B cell (primary cell): ENCODE measurements around the gene ATP11B. TPM values are rescaled to one million over a fixed set of nuclear protein-coding genes. Genes with fewer than 3 reads are reported as not detected.

ENCODE experiments used
- ATAC-seq: fragments of 200-7000 bp; cut with Tn5 transposase; one replicate; pipeline ENCODE4 v1.10.0; 2021; ENCODE audit warnings: low read depth, mild to moderate bottlenecking, moderate number of reproducible peaks, moderate library complexity
- CTCF ChIA-PET: fragments of 350-600 bp; sonication (Branson Sonifier 250); formaldehyde crosslinking; loops from one replicate; lab custom pipeline; 2021; ENCODE audit warnings: antibody characterized with exemption, inconsistent platforms; lab: Charles Lee
- POLR2A ChIA-PET: fragments of 350-600 bp; sonication (Branson Sonifier 250); formaldehyde crosslinking; loops from one replicate; lab custom pipeline; 2021; ENCODE audit warnings: antibody characterized with exemption; lab: Charles Lee
- DNase-seq: peaks from one replicate; pipeline ENCODE4 v3.0.0; 2013
- H2AFZ ChIP-seq: 2 replicates; pipeline ENCODE4 v1.6.1; 2012; ENCODE audit warnings: mild to moderate bottlenecking, low read depth, low read length; ENCODE audit not compliant: insufficient read depth, poor library complexity, severe bottlenecking
- H3K27ac ChIP-seq, 2 donors: 1 replicate in 1 of 2; 2 replicates in 1 of 2; pipeline ENCODE4 v1.5.1; 2012 to 2013; ENCODE audit warnings: low read length in 2 of 2, mild to moderate bottlenecking in 2 of 2, moderate library complexity in 1 of 2
- H3K27me3 ChIP-seq, 4 experiments: fragments of 200-600 bp in 1 of 4; sonication (generic) in 1 of 4; replicated peaks in 1 of 4; 1 replicate in 2 of 4; 2 replicates in 2 of 4; pipeline versions ENCODE4 v1.6.1 to v1.7.0; 2013 to 2016; ENCODE audit warnings: low read length in 3 of 4, mild to moderate bottlenecking in 2 of 4, mixed read lengths in 1 of 4, moderate library complexity in 1 of 4; ENCODE audit not compliant: insufficient read depth in 4 of 4, control insufficient read depth in 3 of 4; ENCODE audit errors: control extremely low read depth in 1 of 4
- H3K36me3 ChIP-seq, 2 experiments: replicated peaks in 1 of 2; 1 replicate in 1 of 2; 2 replicates in 1 of 2; pipeline versions ENCODE4 v1.6.1 to v1.7.1; 2013; ENCODE audit warnings: low read length in 1 of 2; ENCODE audit not compliant: insufficient read depth in 2 of 2, control insufficient read depth in 1 of 2; ENCODE audit errors: control extremely low read depth in 1 of 2, extremely low read depth in 1 of 2
- H3K4me1 ChIP-seq, 2 donors: fragments of 200-600 bp in 1 of 2; sonication (generic) in 1 of 2; 1 replicate in 1 of 2; 2 replicates in 1 of 2; pipeline versions ENCODE4 v1.5.1 to v1.6.1; 2013 to 2017; ENCODE audit warnings: low read length in 2 of 2; ENCODE audit not compliant: control insufficient read depth in 2 of 2, insufficient read depth in 2 of 2
- H3K4me2 ChIP-seq: replicated peaks from 2 replicates; pipeline ENCODE3; 2012; ENCODE audit warnings: mild to moderate bottlenecking, low read depth, low read length; ENCODE audit not compliant: poor library complexity, severe bottlenecking
- H3K4me3 ChIP-seq, 5 experiments: fragments of 200-600 bp in 1 of 5; sonication (generic) in 1 of 5; 1 replicate in 3 of 5; 2 replicates in 2 of 5; pipeline versions ENCODE4 v1.5.1 to v1.7.0; 2011 to 2016; ENCODE audit warnings: low read length in 4 of 5, mild to moderate bottlenecking in 4 of 5, low read depth in 2 of 5, control low read depth in 1 of 5, moderate library complexity in 1 of 5; ENCODE audit not compliant: insufficient read depth in 1 of 5; ENCODE audit errors: control extremely low read depth in 1 of 5, extremely low read depth in 1 of 5
- H3K79me2 ChIP-seq: fragments of 200-600 bp; sonication (generic); one replicate; pipeline ENCODE4 v1.6.0; 2016; ENCODE audit warnings: low read length; ENCODE audit not compliant: control insufficient read depth, insufficient read depth
- H3K9ac ChIP-seq: fragments of 200-600 bp; sonication (generic); 2 replicates; pipeline ENCODE4 v1.6.1; 2017; ENCODE audit warnings: mild to moderate bottlenecking, low read length, moderate library complexity
- H3K9me3 ChIP-seq, 3 donors: one replicate each; pipeline versions ENCODE4 v1.6.1 to v1.7.1; 2013; ENCODE audit warnings: low read length in 2 of 3; ENCODE audit not compliant: control insufficient read depth in 2 of 3, insufficient read depth in 1 of 3; ENCODE audit errors: control extremely low read depth in 1 of 3
- H4K20me1 ChIP-seq: 2 replicates; pipeline ENCODE4 v1.6.0; 2012; ENCODE audit warnings: mild to moderate bottlenecking, low read length; ENCODE audit not compliant: insufficient read depth, control insufficient read depth, poor library complexity, severe bottlenecking
- H3K27ac Mint-ChIP-seq: one replicate; pipeline ENCODE4 v1.8.0; 2021; ENCODE audit warnings: mixed read lengths
- H3K27me3 Mint-ChIP-seq: one replicate; pipeline ENCODE4 v1.8.0; 2021; ENCODE audit warnings: mixed read lengths
- H3K4me1 Mint-ChIP-seq: one replicate; pipeline ENCODE4 v1.8.0; 2021; ENCODE audit warnings: mixed read lengths
- H3K4me3 Mint-ChIP-seq: one replicate; pipeline ENCODE4 v1.8.0; 2021; ENCODE audit warnings: mixed read lengths
- H3K9me3 Mint-ChIP-seq: one replicate; pipeline ENCODE4 v1.8.0; 2022; ENCODE audit warnings: mixed read lengths; ENCODE audit not compliant: insufficient read depth
- CTCF ChIP-seq: fragments of 200-600 bp; IDR thresholded peaks from one replicate; pipeline ENCODE4 v1.8.0; 2022; ENCODE audit warnings: antibody characterized with exemption, mild to moderate bottlenecking
- EZH2 ChIP-seq: IDR thresholded peaks from 2 replicates; pipeline ENCODE4 v1.6.1; 2012; ENCODE audit warnings: borderline replicate concordance, low read depth, mild to moderate bottlenecking, moderate library complexity, low read length; ENCODE audit not compliant: insufficient read depth, poor library complexity, severe bottlenecking
- WGBS: methylation state at CpG from one replicate; pipeline ENCODE4 v1.1.5; 2013; ENCODE audit warnings: missing lambda C conversion rate; ENCODE audit not compliant: insufficient coverage; 5-methylcytosine and 5-hydroxymethylcytosine counted together
- intact Hi-C: fragments of 100-400 bp; cut with micrococcal nuclease; formaldehyde crosslinking; loops from one replicate; pipeline ENCODE4 v1.10.0; 2022
- polyA plus RNA-seq: library from polyadenylated mRNA; depleted of rRNA; stranded (reverse); fragments of >200 nt; gene quantifications from 2 replicates; pipeline ENCODE4 v1.2.3, GENCODE V29; 2012
- total RNA-seq, 2 donors: library from RNA; stranded (reverse); fragments of 120-200 nt in 1 of 2; gene quantifications; 1 replicate in 1 of 2; 2 replicates in 1 of 2; pipeline versions ENCODE4 v1.2.3 to v1.2.4, GENCODE V29; 2013 to 2022

Gene ATP11B
- total and polyA plus RNA-seq, 2 donors (not counting 1 experiment from before 2014, with no cell fraction given) = 14.0 to 81.9 TPM

GRCh38 chr3:182807061-182807460 is 13.8 kb downstream of the ATP11B start:
- no peak for DNase-seq
- no peak overlapping the region for H3K27ac Mint-ChIP-seq
- POLR2A ChIA-PET = interaction anchor here (0.7 kb wide), 1 partner anchor 25 kb away, joined by 3 read pairs; no protein-coding TSS in a partner anchor
- Histone ChIP-seq H3K4me1 (peaks cover 0 to 7% of the 10 kb centered on the region in 2 donors), H4K20me1 (peaks cover 86% of the 10 kb centered on the region), H3K4me3 (no peak overlapping the region), H3K27me3 (no peaks in the 10 kb centered on the region), H3K9ac (no peak overlapping the region), H3K79me2 (peaks cover 96% of the 10 kb centered on the region), H3K36me3 (no peaks in the 10 kb centered on the region), H3K27ac (no peak overlapping the region), H3K4me2 (no peak overlapping the region), H3K9me3 (no peaks in the 10 kb centered on the region), H2AFZ (no peak overlapping the region)
- TF ChIP-seq EZH2 = no peak
- no peak for TF ChIP-seq CTCF
- intact Hi-C loops = no loop called here
- H3K4me3 Mint-ChIP-seq = no peak overlapping the region
- peaks cover 45% of the 10 kb centered on the region for H3K4me1 Mint-ChIP-seq
- no peaks in the 10 kb centered on the region for H3K27me3 Mint-ChIP-seq
- no peak for ATAC-seq
- H3K9me3 Mint-ChIP-seq = no peaks in the 10 kb centered on the region
- CTCF ChIA-PET = no interaction called here
- WGBS = 86% methylated on average over 1 of the region's 1 CpG

- H3K9ac ChIP-seq = no peak overlapping the region
- H3K4me2 ChIP-seq = no peak overlapping the region
- H3K27me3 ChIP-seq = no peaks in the 10 kb centered on the region
- H3K27ac ChIP-seq = no peak overlapping the region
- no peak for DNase-seq
- H3K36me3 ChIP-seq = no peaks in the 10 kb centered on the region
- H3K79me2 ChIP-seq = peaks cover 98% of the 10 kb centered on the region
- CTCF ChIA-PET = no interaction called here
- WGBS = no CpG with 5 or more reads among the region's 3 CpGs
- TF ChIP-seq CTCF (no peak), EZH2 (no peak)
- POLR2A ChIA-PET = no interaction called here
- intact Hi-C loops = no loop called here
- no peak for ATAC-seq
- peaks cover 86% of the 10 kb centered on the region for H4K20me1 ChIP-seq
- H3K4me3 ChIP-seq = no peak overlapping the region
- no peak overlapping the region for H2AFZ ChIP-seq
- H3K4me3 Mint-ChIP-seq = no peak overlapping the region
- no peaks in the 10 kb centered on the region for H3K27me3 Mint-ChIP-seq
- H3K27ac Mint-ChIP-seq = no peak overlapping the region
- peaks cover 39% of the 10 kb centered on the region for H3K4me1 Mint-ChIP-seq
- H3K9me3 ChIP-seq = no peaks in the 10 kb centered on the region
- H3K9me3 Mint-ChIP-seq = no peaks in the 10 kb centered on the region
- H3K4me1 ChIP-seq = no peaks in the 10 kb centered on the region
Observed at GRCh38 chr3:182808041-182808770, 14.9 kb downstream of the ATP11B start.
